Gastroesophageal sphincter (tissue), 4 donors: ENCODE measurements around the gene OR2B2. TPM values are rescaled to one million over a fixed set of nuclear protein-coding genes. Genes with fewer than 3 reads are reported as not detected.

Source experiments
- ATAC-seq: fragments of 150-250 bp; one replicate; pipeline ENCODE4 v1.9.1; 2016; ENCODE audit warnings: mild to moderate bottlenecking, moderate library complexity
- H3K27ac ChIP-seq, 4 donors: fragments of 200-600 bp; sonication (generic) in 3 of 4; 1 replicate in 3 of 4; 2 replicates in 1 of 4; pipeline ENCODE4 v1.5.1; 2016 to 2019
- H3K27me3 ChIP-seq: fragments of 200-600 bp; sonication (generic); one replicate; pipeline ENCODE4 v1.5.1; 2019
- H3K36me3 ChIP-seq, 2 donors: fragments of 200-600 bp; sonication (generic); one replicate each; pipeline ENCODE4 v1.5.1; 2019; ENCODE audit warnings: control low read depth in 1 of 2
- H3K4me1 ChIP-seq, 3 donors: fragments of 200-600 bp; sonication (generic); 1 replicate in 2 of 3; 2 replicates in 1 of 3; pipeline ENCODE4 v1.5.1; 2016 to 2019; ENCODE audit warnings: control low read depth in 2 of 3
- H3K4me3 ChIP-seq, 2 donors: fragments of 200-600 bp; sonication (generic); one replicate each; pipeline ENCODE4 v1.5.1; 2019; ENCODE audit warnings: mild to moderate bottlenecking in 1 of 2, moderate library complexity in 1 of 2
- H3K9me3 ChIP-seq, 3 donors: fragments of 200-600 bp; sonication (generic); one replicate each; pipeline ENCODE4 v1.5.1; 2017 to 2019; ENCODE audit warnings: control low read depth in 2 of 3
- CTCF ChIP-seq, 4 experiments: fragments of 200-600 bp in 2 of 4; fragments of 450-650 bp in 2 of 4; sonication (generic) in 1 of 4; IDR thresholded peaks; one replicate each; pipeline ENCODE4 v1.5.1; 2017 to 2019; ENCODE audit warnings: antibody characterized with exemption in 4 of 4, mild to moderate bottlenecking in 2 of 4, moderate library complexity in 2 of 4
- EP300 ChIP-seq: sonication (generic); formaldehyde crosslinking; IDR thresholded peaks from one replicate; pipeline ENCODE4 v1.6.1; 2017; ENCODE audit warnings: antibody characterized with exemption, mild to moderate bottlenecking
- POLR2A ChIP-seq, 2 donors: fragments of 450-650 bp; IDR thresholded peaks; one replicate each; pipeline ENCODE4 v1.6.1; 2017; ENCODE audit warnings: antibody characterized with exemption in 2 of 2, mild to moderate bottlenecking in 2 of 2, moderate library complexity in 1 of 2
- POLR2AphosphoS5 ChIP-seq: sonication (generic); formaldehyde crosslinking; IDR thresholded peaks from one replicate; pipeline ENCODE4 v1.6.1; 2017; ENCODE audit warnings: antibody characterized with exemption
- WGBS, 2 donors: methylation state at CpG; one replicate each; pipeline ENCODE4 v1.1.5; 2018; ENCODE audit warnings: low coverage in 1 of 2; 5-methylcytosine and 5-hydroxymethylcytosine counted together
- total RNA-seq, 4 donors: library from RNA; depleted of rRNA; stranded (reverse); fragments of >200 nt; gene quantifications; one replicate each; pipeline ENCODE4 v1.1.0, GENCODE V29; 2016

The OR2B2 gene
- total RNA-seq, 4 donors from 2014 or later = not detected

DNA sequence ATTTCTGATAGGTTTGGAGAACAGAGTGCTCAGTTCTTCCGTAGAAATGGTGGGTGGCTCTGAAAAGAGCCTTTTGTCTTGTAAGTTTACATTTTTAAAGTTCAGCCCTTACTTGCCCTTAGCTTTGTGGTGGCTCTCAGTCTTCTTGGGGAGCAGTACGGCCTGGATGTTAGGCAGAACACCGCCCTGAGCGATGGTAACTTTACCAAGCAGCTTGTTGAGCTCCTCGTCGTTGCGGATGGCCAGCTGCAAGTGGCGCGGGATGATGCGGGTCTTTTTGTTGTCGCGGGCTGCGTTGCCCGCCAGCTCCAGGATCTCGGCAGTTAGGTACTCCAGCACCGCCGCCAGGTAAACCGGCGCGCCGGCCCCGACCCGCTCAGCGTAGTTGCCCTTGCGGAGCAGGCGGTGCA is 19.5 kb downstream of the OR2B2 start:
- H3K36me3 ChIP-seq = no peaks in the 10 kb centered on the region
- H3K27ac ChIP-seq = peak overlapping the region in 2 of 4 donors; percentile 36 to 90
- no peak for ATAC-seq
- H3K9me3 ChIP-seq = no peaks in the 10 kb centered on the region
- 16 to 25% methylated on average over 1 to 3 of the region's 26 CpGs for WGBS, 2 donors
- H3K4me1 ChIP-seq = peaks cover 0 to 32% (median 11%) of the 10 kb centered on the region in 3 donors
- peaks cover 61% of the 10 kb centered on the region for H3K27me3 ChIP-seq
- H3K4me3 ChIP-seq = peak overlapping the region in 1 of 2 donors; percentile 70
- TF ChIP-seq POLR2AphosphoS5 = no peak
- no peak for TF ChIP-seq EP300
- TF ChIP-seq CTCF (IDR thresholded peaks at IDR 0.05) = no peak
- no peak for TF ChIP-seq POLR2A (IDR thresholded peaks at IDR 0.05)

DNA sequence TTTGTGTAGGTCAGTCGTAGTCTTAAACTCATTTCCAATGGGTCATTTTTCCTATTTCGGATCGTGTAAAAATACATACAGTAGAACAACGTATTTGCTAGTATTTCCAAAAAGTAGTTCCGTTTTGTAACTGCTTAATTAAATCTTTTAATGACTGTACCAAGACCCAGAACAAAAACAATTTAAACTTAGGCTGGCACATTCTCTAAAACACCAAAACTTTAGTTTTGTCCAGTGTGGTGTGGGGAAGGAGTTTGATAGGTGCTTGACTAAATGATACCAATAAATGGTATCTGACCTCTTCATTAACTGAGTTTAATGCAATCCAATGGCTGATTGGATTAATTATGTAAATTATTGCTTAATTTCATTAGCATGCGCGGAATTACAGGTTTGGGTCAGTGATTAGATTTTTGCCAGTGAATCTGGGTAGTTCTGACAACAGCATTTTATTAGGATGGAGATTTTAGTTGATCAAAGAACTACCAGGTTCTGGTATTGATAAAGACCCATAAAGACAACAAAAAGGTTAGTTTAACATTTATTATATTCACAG is 20.8 kb downstream of the OR2B2 start:
- Histone ChIP-seq H3K4me3 (no peak overlapping the region), H3K36me3 (no peaks in the 10 kb centered on the region), H3K9me3 (no peaks in the 10 kb centered on the region), H3K27ac (no peak overlapping the region), H3K27me3 (peaks cover 72% of the 10 kb centered on the region), H3K4me1 (peaks cover 0 to 32% (median 11%) of the 10 kb centered on the region in 3 donors)
- TF ChIP-seq POLR2A (IDR thresholded peaks at IDR 0.05) = no peak
- no peak for TF ChIP-seq POLR2AphosphoS5
- TF ChIP-seq EP300 = no peak
- TF ChIP-seq CTCF (IDR thresholded peaks at IDR 0.05) = no peak
- WGBS, 2 donors = 39 to 46% methylated on average over 7 of the region's 7 CpGs
- no peak for ATAC-seq

DNA sequence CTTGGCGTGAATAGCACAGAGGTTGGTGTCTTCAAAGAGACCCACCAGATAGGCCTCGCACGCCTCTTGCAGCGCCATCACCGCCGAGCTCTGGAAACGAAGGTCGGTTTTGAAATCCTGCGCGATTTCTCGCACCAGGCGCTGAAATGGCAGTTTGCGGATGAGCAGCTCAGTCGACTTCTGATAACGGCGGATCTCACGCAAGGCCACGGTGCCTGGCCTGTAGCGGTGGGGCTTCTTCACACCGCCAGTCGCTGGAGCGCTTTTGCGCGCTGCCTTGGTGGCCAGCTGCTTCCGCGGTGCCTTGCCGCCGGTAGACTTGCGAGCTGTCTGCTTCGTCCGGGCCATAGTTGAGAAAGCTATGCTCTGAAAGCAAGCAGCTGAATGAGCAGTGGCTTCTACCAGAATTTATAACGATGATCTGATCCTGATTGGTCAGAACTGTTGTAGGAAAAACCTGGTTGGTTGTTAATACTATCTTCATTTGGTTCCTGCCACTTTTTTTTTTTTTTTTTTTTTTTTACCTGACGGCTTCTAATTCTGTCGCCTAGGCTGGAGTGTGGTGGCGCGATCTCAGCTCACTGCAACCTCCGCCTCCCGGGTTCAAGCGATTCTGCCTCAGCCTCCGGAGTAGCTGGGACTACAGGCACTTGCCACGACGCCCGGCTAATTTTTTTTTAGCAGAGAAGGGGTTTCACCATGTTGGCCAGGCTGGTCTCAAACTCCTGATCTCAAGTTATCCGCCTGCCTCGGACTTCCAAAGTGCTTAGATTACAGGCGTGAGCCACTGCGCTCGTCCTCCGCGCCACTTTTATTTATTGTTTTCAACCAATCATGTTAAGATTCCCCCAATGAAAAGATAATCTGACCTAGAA is 21.5 kb downstream of the OR2B2 start:
- peaks cover 73% of the 10 kb centered on the region for H3K27me3 ChIP-seq
- no peak for TF ChIP-seq CTCF (IDR thresholded peaks at IDR 0.05)
- peak; percentile 47 for TF ChIP-seq POLR2AphosphoS5
- TF ChIP-seq POLR2A (IDR thresholded peaks at IDR 0.05) = peak in 1 of 2 donors; percentile 15
- no peak for TF ChIP-seq EP300
- WGBS, 2 donors = 0 to 6% methylated on average over 24 to 26 of the region's 50 CpGs

DNA sequence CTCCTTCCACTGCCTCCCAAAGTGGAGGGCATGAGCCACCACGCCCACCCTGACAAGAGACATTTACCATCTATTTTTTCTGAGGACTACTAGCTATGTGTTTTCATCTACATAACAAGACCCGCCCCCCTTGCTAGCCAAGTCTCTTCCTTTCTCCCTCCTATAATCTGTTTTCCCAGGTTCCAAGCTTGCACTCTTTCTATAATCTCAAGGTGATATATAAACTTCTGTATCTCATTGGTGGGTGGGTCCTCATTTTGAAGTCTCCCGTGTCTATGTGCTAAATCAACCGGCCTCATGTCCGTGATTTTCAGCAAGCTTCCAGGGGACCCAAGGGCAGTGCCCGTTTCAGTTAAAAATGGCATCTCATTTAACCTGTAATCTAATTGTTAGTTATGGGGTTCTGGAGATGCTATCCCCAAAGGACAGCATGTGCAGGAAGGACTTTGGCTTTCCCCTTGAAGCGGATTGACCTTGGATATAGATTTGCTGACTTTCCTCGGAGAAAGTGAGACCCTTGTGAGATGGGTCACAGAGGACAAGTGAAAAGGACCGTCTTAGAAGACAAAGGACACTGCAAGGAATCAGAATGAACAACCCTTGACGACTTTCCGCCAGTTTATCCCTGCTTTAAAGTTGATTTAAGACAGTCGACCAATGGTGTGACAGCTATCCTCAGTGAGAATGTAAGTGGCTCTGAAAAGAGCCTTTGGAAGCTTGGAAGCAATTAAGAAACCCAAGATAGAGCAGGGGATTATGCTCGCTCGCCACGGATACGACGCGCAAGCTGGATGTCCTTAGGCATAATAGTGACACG is 22.4 kb downstream of the OR2B2 start:
- H3K27ac ChIP-seq = no peak overlapping the region
- no peak for ATAC-seq
- H3K4me1 ChIP-seq = peaks cover 0 to 32% (median 11%) of the 10 kb centered on the region in 3 donors
- TF ChIP-seq EP300 (no peak), POLR2A (IDR thresholded peaks at IDR 0.05) (no peak), POLR2AphosphoS5 (no peak), CTCF (IDR thresholded peaks at IDR 0.05) (no peak)
- H3K9me3 ChIP-seq = no peaks in the 10 kb centered on the region
- peak overlapping the region in 1 of 2 donors; percentile 38 for H3K4me3 ChIP-seq
- H3K36me3 ChIP-seq = no peaks in the 10 kb centered on the region
- 26 to 52% methylated on average over 8 to 18 of the region's 19 CpGs for WGBS, 2 donors
- peaks cover 79% of the 10 kb centered on the region for H3K27me3 ChIP-seq

More for the DNA sequence above, 21.5 kb downstream of the OR2B2 start:
- peaks cover 0 to 32% (median 11%) of the 10 kb centered on the region in 3 donors for H3K4me1 ChIP-seq
- no peak for ATAC-seq
- no peaks in the 10 kb centered on the region for H3K36me3 ChIP-seq
- H3K4me3 ChIP-seq = peak overlapping the region in 1 of 2 donors; percentile 38
- no peak overlapping the region for H3K27ac ChIP-seq
- H3K9me3 ChIP-seq = no peaks in the 10 kb centered on the region
